Measurements from ENCODE around the gene SYK. TPM values are rescaled to one million over a fixed set of nuclear protein-coding genes. Genes with fewer than 3 reads are reported as not detected.
A peak's percentile ranks its signal among the peaks of the same experiment; 100 is the strongest.

Gene SYK
- polyA plus RNA-seq, 3 donors, result 51.1 to 186 (median 177) TPM

DNA sequence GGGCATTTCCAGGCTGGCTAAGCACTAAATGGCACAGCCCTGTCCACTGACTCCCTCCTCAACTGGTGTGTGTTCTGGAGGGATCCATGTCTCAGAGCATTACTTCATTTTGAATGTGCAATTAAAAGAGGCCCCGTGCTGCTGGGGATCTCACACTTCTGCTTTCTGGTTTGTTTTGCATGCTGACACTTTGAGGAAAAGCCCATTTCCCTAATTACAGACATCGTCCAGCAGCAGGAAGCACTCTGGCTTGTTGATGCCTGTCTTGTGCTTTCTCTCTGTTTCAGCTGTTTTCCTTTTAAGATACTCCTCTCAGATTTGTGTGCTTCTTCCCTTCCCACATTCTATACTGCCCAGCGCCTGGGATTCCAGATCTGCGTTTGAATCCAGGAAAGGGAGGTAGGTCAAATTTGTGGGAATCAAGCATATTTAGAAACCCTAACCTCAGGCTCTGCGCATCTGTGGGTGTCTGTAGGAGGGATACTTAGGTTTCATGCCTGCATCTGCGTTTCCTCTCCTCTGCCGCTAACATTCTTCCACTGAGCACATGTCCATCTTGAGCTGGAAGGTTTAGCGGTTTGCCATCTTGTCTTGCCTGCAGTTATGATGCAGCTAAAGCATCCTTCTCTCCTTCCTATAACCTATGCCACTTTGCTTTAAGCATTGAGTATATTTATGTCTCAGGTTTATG, 25.7 kb downstream of the SYK start:
- peaks cover 98% of the 10 kb centered on the region for H3K79me2 ChIP-seq (ENCODE audit: insufficient read depth, low read length)
- H3K4me1 Mint-ChIP-seq, result peaks cover 65% of the 10 kb centered on the region
- H3K9me3 ChIP-seq (replicated peaks in 1 of 2; ENCODE audit: control insufficient read depth in 1 of 2, insufficient read depth in 1 of 2, low read length in 2 of 2), result no peaks in the 10 kb centered on the region

DNA sequence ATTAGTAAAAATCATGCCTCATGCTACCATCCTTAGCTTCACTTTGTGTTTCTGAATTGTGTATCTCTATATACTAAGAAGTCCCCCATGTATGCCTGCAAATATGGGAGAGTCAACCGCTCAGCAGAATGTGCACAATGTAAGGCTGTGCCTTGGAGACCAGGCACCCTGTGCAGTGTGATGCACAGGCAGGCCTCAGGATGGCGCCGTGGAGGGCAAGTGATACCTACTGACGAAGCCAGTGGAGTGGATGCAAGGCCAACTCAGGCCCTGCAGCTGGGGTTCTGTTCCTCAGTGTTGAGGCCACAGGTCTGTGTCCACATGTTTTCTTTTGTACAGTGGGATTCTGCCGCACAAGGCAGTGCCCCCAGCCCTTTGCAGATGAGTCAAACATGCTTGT, 28.4 kb downstream of the SYK start:
- H3K4me2 ChIP-seq (replicated peaks; ENCODE audit: extremely low read depth, low read length, poor library complexity, severe bottlenecking), result no peak overlapping the region
- H3K4me3 Mint-ChIP-seq, result no peak overlapping the region

More for the DNA sequence above, 25.7 kb downstream of the SYK start:
- peak overlapping the region; percentile 75 to 84 for H3K27ac ChIP-seq (ENCODE audit: low read depth in 1 of 2, low read length in 2 of 2)
- H3K27me3 ChIP-seq (ENCODE audit: control insufficient read depth in 2 of 2, insufficient read depth in 2 of 2, low read length in 2 of 2), result no peaks in the 10 kb centered on the region
- TF ChIP-seq, protein P1, sequence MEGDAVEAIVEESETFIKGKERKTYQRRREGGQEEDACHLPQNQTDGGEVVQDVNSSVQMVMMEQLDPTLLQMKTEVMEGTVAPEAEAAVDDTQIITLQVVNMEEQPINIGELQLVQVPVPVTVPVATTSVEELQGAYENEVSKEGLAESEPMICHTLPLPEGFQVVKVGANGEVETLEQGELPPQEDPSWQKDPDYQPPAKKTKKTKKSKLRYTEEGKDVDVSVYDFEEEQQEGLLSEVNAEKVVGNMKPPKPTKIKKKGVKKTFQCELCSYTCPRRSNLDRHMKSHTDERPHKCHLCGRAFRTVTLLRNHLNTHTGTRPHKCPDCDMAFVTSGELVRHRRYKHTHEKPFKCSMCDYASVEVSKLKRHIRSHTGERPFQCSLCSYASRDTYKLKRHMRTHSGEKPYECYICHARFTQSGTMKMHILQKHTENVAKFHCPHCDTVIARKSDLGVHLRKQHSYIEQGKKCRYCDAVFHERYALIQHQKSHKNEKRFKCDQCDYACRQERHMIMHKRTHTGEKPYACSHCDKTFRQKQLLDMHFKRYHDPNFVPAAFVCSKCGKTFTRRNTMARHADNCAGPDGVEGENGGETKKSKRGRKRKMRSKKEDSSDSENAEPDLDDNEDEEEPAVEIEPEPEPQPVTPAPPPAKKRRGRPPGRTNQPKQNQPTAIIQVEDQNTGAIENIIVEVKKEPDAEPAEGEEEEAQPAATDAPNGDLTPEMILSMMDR (IDR thresholded peaks at IDR 0.05), result no peak
- H2AFZ ChIP-seq (ENCODE audit: insufficient read depth, low read depth, low read length, poor library complexity, severe bottlenecking), result peak overlapping the region; percentile 35
- peak overlapping the region; percentile 75 to 88 for H3K4me3 Mint-ChIP-seq
- intact Hi-C loops (cut with micrococcal nuclease), result loop anchor here in 1 of 2 donors (10.0 kb wide), 1 partner anchor 53 kb away; no protein-coding TSS in a partner anchor
- peak overlapping the region; percentile 88 to 97 (median 95) for H3K27ac Mint-ChIP-seq
- H3K4me1 ChIP-seq (ENCODE audit: control insufficient read depth in 1 of 2, insufficient read depth in 2 of 2, low read length in 2 of 2), result peaks cover 35 to 44% of the 10 kb centered on the region in 2 donors
- H3K4me2 ChIP-seq (replicated peaks; ENCODE audit: extremely low read depth, low read length, poor library complexity, severe bottlenecking), result peak overlapping the region; percentile 74
- peak overlapping the region; percentile 35 for H3K9ac ChIP-seq (ENCODE audit: insufficient read depth, low read length, poor library complexity, severe bottlenecking)
- H3K27me3 Mint-ChIP-seq (ENCODE audit: low read depth in 3 of 3), result peaks cover 0 to 3% (median 0%) of the 10 kb centered on the region in 3 donors
- H3K9me3 Mint-ChIP-seq, result peaks cover 0 to 5% (median 0%) of the 10 kb centered on the region in 7 donors
- peaks cover 93% of the 10 kb centered on the region for H4K20me1 ChIP-seq (ENCODE audit: insufficient read depth, low read length)
- WGBS (ENCODE audit: insufficient coverage), result 8% methylated on average over 6 of the region's 8 CpGs
- H3K4me3 ChIP-seq (replicated peaks in 1 of 3; ENCODE audit: low read depth in 2 of 3, low read length in 3 of 3), result peak overlapping the region; percentile 19 to 71 (median 46)
- H3K36me3 Mint-ChIP-seq, result peaks cover 59 to 65% of the 10 kb centered on the region in 2 donors
- peaks cover 21 to 64% of the 10 kb centered on the region in 2 donors for H3K36me3 ChIP-seq (replicated peaks in 1 of 2; ENCODE audit: control insufficient read depth in 1 of 2, insufficient read depth in 2 of 2, low read length in 2 of 2)
- DNase-seq, result peak; percentile 86 to 93 (median 86)

More for the DNA sequence above, 28.4 kb downstream of the SYK start:
- H3K9me3 Mint-ChIP-seq, result peaks cover 0 to 2% (median 0%) of the 10 kb centered on the region in 7 donors
- peak overlapping the region in 5 of 7 donors; percentile 27 to 68 (median 59) for H3K27ac Mint-ChIP-seq
- H3K4me1 Mint-ChIP-seq, result peaks cover 72% of the 10 kb centered on the region
- no peak overlapping the region for H2AFZ ChIP-seq (ENCODE audit: insufficient read depth, low read depth, low read length, poor library complexity, severe bottlenecking)
- intact Hi-C loops (cut with micrococcal nuclease), result no loop called here
- H3K4me1 ChIP-seq (ENCODE audit: control insufficient read depth in 1 of 2, insufficient read depth in 2 of 2, low read length in 2 of 2), result peaks cover 39 to 49% of the 10 kb centered on the region in 2 donors
- peaks cover 53 to 65% of the 10 kb centered on the region in 2 donors for H3K36me3 Mint-ChIP-seq
- TF ChIP-seq, protein P1 (IDR thresholded peaks at IDR 0.05), result peak; percentile 29
- H4K20me1 ChIP-seq (ENCODE audit: insufficient read depth, low read length), result peaks cover 98% of the 10 kb centered on the region
- H3K79me2 ChIP-seq (ENCODE audit: insufficient read depth, low read length), result peaks cover 98% of the 10 kb centered on the region
- peaks cover 15 to 72% of the 10 kb centered on the region in 2 donors for H3K36me3 ChIP-seq (replicated peaks in 1 of 2; ENCODE audit: control insufficient read depth in 1 of 2, insufficient read depth in 2 of 2, low read length in 2 of 2)
- H3K9me3 ChIP-seq (replicated peaks in 1 of 2; ENCODE audit: control insufficient read depth in 1 of 2, insufficient read depth in 1 of 2, low read length in 2 of 2), result no peaks in the 10 kb centered on the region
- H3K9ac ChIP-seq (ENCODE audit: insufficient read depth, low read length, poor library complexity, severe bottlenecking), result no peak overlapping the region
- H3K27me3 Mint-ChIP-seq (ENCODE audit: low read depth in 3 of 3), result peaks cover 0 to 3% (median 0%) of the 10 kb centered on the region in 3 donors
- no peak overlapping the region for H3K4me3 ChIP-seq (replicated peaks in 1 of 3; ENCODE audit: low read depth in 2 of 3, low read length in 3 of 3)
- no peaks in the 10 kb centered on the region for H3K27me3 ChIP-seq (ENCODE audit: control insufficient read depth in 2 of 2, insufficient read depth in 2 of 2, low read length in 2 of 2)
- DNase-seq, result no peak
- 100% methylated on average over 3 of the region's 5 CpGs for WGBS (ENCODE audit: insufficient coverage)
- peak overlapping the region in 1 of 2 donors; percentile 67 for H3K27ac ChIP-seq (ENCODE audit: low read depth in 1 of 2, low read length in 2 of 2)

Data from CD14-positive monocyte (primary cell).